Natural killer cell (primary cell): ENCODE results near the gene KLC3. TPM values are rescaled to one million over a fixed set of nuclear protein-coding genes. Genes with fewer than 3 reads are reported as not detected.

Source experiments
- ATAC-seq, 3 donors: fragments of 150-1000 bp in 2 of 3; fragments of 200-7000 bp in 1 of 3; cut with Tn5 transposase; 1 replicate in 1 of 3; 2 replicates in 2 of 3; pipeline ENCODE4 v1.10.0; 2021; ENCODE audit warnings: mild to moderate bottlenecking in 2 of 3, moderate library complexity in 2 of 3
- DNase-seq, 2 donors: peaks; one replicate each; pipeline versions ENCODE4 v3.0.0 to v3.0.0-alpha.2; 2013 to 2021; ENCODE audit warnings: mixed read lengths in 1 of 2
- H3K27ac ChIP-seq: one replicate; pipeline ENCODE4 v1.5.1; 2013; ENCODE audit warnings: mild to moderate bottlenecking, low read length
- H3K27me3 ChIP-seq: one replicate; pipeline ENCODE4 v1.6.1; 2013; ENCODE audit warnings: low read length; ENCODE audit not compliant: control insufficient read depth, insufficient read depth
- H3K36me3 ChIP-seq: one replicate; pipeline ENCODE4 v1.6.1; 2013; ENCODE audit warnings: low read length; ENCODE audit not compliant: control insufficient read depth, insufficient read depth
- H3K4me1 ChIP-seq: one replicate; pipeline ENCODE4 v1.6.1; 2013; ENCODE audit warnings: low read length; ENCODE audit not compliant: control insufficient read depth, insufficient read depth
- H3K4me3 ChIP-seq: one replicate; pipeline ENCODE4 v1.5.1; 2013; ENCODE audit warnings: low read length
- H3K9me3 ChIP-seq: one replicate; pipeline ENCODE4 v1.6.1; 2013; ENCODE audit warnings: low read length; ENCODE audit not compliant: control insufficient read depth, insufficient read depth
- H3K27ac Mint-ChIP-seq, 2 donors: one replicate each; pipeline ENCODE4 v1.8.0; 2022; ENCODE audit warnings: mild to moderate bottlenecking in 2 of 2, mixed read lengths in 2 of 2, moderate library complexity in 1 of 2
- H3K27me3 Mint-ChIP-seq, 2 donors: one replicate each; pipeline ENCODE4 v1.8.0; 2022; ENCODE audit warnings: low read depth in 2 of 2, mixed read lengths in 2 of 2
- H3K36me3 Mint-ChIP-seq: one replicate; pipeline ENCODE4 v1.8.0; 2022; ENCODE audit warnings: mixed read lengths
- H3K4me1 Mint-ChIP-seq, 2 donors: one replicate each; pipeline ENCODE4 v1.8.0; 2022; ENCODE audit warnings: mixed read lengths in 2 of 2
- H3K4me3 Mint-ChIP-seq: one replicate; pipeline ENCODE4 v1.8.0; 2022; ENCODE audit warnings: mild to moderate bottlenecking, moderate library complexity, mixed read lengths
- H3K9me3 Mint-ChIP-seq, 2 donors: one replicate each; pipeline ENCODE4 v1.8.0; 2022; ENCODE audit warnings: mixed read lengths in 2 of 2
- CTCF ChIP-seq: fragments of 200-600 bp; IDR thresholded peaks from one replicate; pipeline ENCODE4 v1.8.0; 2022; ENCODE audit warnings: antibody characterized with exemption
- WGBS: methylation state at CpG from one replicate; pipeline ENCODE4 v1.1.7; 2013; ENCODE audit warnings: missing lambda C conversion rate; ENCODE audit not compliant: insufficient coverage; 5-methylcytosine and 5-hydroxymethylcytosine counted together
- intact Hi-C: fragments of 100-400 bp; cut with micrococcal nuclease; formaldehyde crosslinking; loops from one replicate; pipeline ENCODE4 v1.14.2; 2022
- total RNA-seq, 4 donors: library from RNA; stranded (reverse); fragments of 120-200 nt in 1 of 4; gene quantifications; one replicate each; pipeline versions ENCODE4 v1.2.3 to v1.2.4, GENCODE V29; 2013 to 2022

The KLC3 gene
- total RNA-seq, 3 donors from 2014 or later (not counting 1 experiment from before 2014, with no cell fraction given), result not detected

DNA sequence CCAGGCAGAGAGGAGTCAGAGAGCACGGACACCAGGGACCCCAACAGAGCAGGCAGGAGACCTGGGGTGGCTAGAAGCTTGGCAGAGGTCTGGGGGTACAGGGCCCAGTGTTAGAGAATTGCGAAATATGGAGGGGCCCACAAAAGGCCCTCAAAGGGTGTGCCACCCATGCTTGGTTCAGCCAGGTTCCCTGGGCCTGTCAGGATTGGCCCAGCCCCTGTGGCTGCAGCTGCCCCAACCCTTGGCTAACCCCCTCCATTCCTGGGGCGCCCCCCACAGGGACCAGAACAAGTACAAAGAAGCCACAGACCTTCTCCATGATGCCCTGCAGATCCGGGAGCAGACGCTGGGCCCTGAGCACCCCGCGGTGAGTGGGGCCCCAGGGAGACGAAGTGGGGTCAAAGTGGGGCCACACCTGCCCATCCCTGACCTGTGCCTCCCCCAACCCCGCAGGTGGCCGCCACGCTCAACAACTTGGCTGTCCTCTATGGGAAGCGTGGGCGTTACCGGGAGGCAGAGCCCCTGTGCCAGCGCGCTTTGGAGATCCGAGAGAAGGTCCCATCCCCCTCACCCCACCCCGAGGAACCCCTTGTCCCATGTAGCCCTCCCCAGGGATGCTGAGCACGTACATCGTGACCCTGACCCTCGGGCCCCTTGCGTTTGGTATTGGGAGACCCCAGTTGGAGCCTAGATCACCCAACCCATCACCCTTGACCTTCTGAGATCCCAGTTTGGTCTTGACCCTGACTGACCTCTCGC, 8.0 kb downstream of the KLC3 start:
- whole genome bisulfite sequencing, result 83% methylated on average over 23 of the region's 23 CpGs

GRCh38 chr19:45349126-45349415, 8.5 kb downstream of the KLC3 start:
- H3K27ac ChIP-seq, result no peak overlapping the region
- no peaks in the 10 kb centered on the region for H3K4me1 ChIP-seq
- no peak overlapping the region for H3K4me3 ChIP-seq
- ATAC-seq (no peak), DNase-seq (no peak)
- Mint-ChIP-seq H3K4me3 (no peak overlapping the region), H3K27me3 (peaks cover 0 to 5% of the 10 kb centered on the region in 2 donors), H3K4me1 (no peaks in the 10 kb centered on the region), H3K27ac (no peak overlapping the region), H3K9me3 (no peaks in the 10 kb centered on the region), H3K36me3 (no peaks in the 10 kb centered on the region)
- H3K27me3 ChIP-seq, result peaks cover 3% of the 10 kb centered on the region
- H3K36me3 ChIP-seq, result peaks cover 11% of the 10 kb centered on the region
- 72% methylated on average over 3 of the region's 3 CpGs for WGBS
- intact Hi-C loops, result no loop called here
- H3K9me3 ChIP-seq, result no peaks in the 10 kb centered on the region
- no peak for TF ChIP-seq CTCF

More for the DNA sequence above, 8.0 kb downstream of the KLC3 start:
- Mint-ChIP-seq H3K4me3 (no peak overlapping the region), H3K27me3 (peaks cover 0 to 5% of the 10 kb centered on the region in 2 donors), H3K9me3 (no peaks in the 10 kb centered on the region), H3K4me1 (no peaks in the 10 kb centered on the region), H3K27ac (no peak overlapping the region), H3K36me3 (no peaks in the 10 kb centered on the region)
- H3K4me3 ChIP-seq, result no peak overlapping the region
- DNase-seq (no peak), ATAC-seq (no peak)
- H3K27ac ChIP-seq, result no peak overlapping the region
- no peaks in the 10 kb centered on the region for H3K4me1 ChIP-seq
- peaks cover 3% of the 10 kb centered on the region for H3K27me3 ChIP-seq
- peaks cover 11% of the 10 kb centered on the region for H3K36me3 ChIP-seq
- no peak for TF ChIP-seq CTCF
- no peaks in the 10 kb centered on the region for H3K9me3 ChIP-seq
- intact Hi-C loops, result no loop called here

- DNase-seq, result no peak
- intact Hi-C loops, result no loop called here
- no peak overlapping the region for H3K27ac ChIP-seq
- H3K4me3 ChIP-seq, result no peak overlapping the region
- 94% methylated on average over 17 of the region's 17 CpGs for WGBS
- Mint-ChIP-seq H3K9me3 (no peaks in the 10 kb centered on the region), H3K36me3 (no peaks in the 10 kb centered on the region), H3K27me3 (peaks cover 0 to 2% of the 10 kb centered on the region in 2 donors), H3K27ac (no peak overlapping the region), H3K4me3 (no peak overlapping the region), H3K4me1 (peaks cover 0 to 3% of the 10 kb centered on the region in 2 donors)
- H3K9me3 ChIP-seq, result no peaks in the 10 kb centered on the region
- peaks cover 3% of the 10 kb centered on the region for H3K27me3 ChIP-seq
- H3K4me1 ChIP-seq, result no peaks in the 10 kb centered on the region
- no peak for ATAC-seq
- H3K36me3 ChIP-seq, result peaks cover 11% of the 10 kb centered on the region
- TF ChIP-seq CTCF, result no peak
Measured at GRCh38 chr19:45349430-45349941, 8.9 kb downstream of the KLC3 start.
